Measurements from ENCODE around the gene ASCC3.
A peak's percentile ranks its signal among the peaks of the same experiment; 100 is the strongest.

DNA sequence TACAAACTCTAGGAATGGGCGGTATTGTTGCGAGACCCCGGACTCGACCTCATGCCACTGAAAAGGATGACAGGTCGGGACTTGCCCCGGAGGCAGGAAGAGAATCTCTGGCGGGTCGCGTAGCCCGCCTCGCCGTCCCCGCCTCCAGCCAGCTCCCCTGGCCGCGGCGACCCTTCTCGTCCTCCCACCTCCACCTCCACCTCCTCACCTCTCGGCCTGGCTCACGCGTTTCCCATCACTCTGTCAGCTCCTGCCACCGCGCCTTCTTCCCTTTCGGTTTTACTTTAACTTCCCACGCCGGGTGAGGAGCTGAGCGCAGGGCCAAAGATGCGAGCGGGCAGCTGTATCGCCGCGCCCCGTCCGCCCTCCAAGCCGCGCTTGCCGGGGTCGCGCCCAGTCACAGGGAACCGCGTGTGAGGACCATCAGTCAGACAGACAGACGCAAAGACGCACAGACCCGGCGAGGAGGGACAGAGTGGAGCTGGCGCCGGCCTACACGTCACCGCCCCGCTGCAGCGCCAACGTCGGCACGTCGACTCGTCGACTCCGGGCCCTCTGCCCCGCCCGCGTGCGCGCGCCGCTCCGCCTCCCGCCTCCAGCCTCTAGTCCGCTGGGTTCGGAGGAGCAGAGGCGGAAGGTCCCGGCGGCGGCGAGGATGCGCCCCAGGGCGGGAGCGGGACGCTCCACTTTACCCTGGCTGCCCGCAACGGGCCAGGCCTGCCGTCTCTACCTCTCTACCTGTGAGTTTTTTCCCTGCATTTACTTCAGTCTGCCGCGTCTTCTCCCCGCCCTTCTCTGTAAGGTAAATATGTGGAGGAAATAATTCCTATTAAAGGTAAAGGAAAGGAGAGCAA is at the start of gene ASCC3:
- TF ChIP-seq POLR2A (IDR thresholded peaks at IDR 0.05; ENCODE audit: low read depth, low read length) = peak; percentile 72
- peak; percentile 82 for TF ChIP-seq POLR2AphosphoS5 (IDR thresholded peaks at IDR 0.05; ENCODE audit: low read depth, low read length)
- TF ChIP-seq PAX5 (IDR thresholded peaks at IDR 0.05; ENCODE audit: insufficient read depth, low read length, severe bottlenecking) = no peak
- TF ChIP-seq SPI1 (IDR thresholded peaks at IDR 0.05; ENCODE audit: low read depth, low read length) = no peak
- TF ChIP-seq TAF1 (IDR thresholded peaks at IDR 0.05; ENCODE audit: low read depth, low read length) = peak; percentile 60; the same call in 1 of the 2 replicates

All from GM12891 (cell line).